AML-193 (cell line): ENCODE measurements around the gene DHX35.

ENCODE experiments used
- DNase-seq, 2 experiments: peaks; one replicate each; lab custom pipeline; 2025; lab: John Stamatoyannopoulos, UW

The DHX35 gene, protein sequence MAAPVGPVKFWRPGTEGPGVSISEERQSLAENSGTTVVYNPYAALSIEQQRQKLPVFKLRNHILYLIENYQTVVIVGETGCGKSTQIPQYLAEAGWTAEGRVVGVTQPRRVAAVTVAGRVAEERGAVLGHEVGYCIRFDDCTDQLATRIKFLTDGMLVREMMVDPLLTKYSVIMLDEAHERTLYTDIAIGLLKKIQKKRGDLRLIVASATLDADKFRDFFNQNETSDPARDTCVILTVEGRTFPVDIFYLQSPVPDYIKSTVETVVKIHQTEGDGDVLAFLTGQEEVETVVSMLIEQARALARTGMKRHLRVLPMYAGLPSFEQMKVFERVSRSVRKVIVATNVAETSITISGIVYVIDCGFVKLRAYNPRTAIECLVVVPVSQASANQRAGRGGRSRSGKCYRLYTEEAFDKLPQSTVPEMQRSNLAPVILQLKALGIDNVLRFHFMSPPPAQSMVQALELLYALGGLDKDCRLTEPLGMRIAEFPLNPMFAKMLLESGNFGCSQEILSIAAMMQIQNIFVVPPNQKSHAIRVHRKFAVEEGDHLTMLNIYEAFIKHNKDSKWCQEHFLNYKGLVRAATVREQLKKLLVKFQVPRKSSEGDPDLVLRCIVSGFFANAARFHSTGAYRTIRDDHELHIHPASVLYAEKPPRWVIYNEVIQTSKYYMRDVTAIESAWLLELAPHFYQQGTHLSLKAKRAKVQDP

DNA sequence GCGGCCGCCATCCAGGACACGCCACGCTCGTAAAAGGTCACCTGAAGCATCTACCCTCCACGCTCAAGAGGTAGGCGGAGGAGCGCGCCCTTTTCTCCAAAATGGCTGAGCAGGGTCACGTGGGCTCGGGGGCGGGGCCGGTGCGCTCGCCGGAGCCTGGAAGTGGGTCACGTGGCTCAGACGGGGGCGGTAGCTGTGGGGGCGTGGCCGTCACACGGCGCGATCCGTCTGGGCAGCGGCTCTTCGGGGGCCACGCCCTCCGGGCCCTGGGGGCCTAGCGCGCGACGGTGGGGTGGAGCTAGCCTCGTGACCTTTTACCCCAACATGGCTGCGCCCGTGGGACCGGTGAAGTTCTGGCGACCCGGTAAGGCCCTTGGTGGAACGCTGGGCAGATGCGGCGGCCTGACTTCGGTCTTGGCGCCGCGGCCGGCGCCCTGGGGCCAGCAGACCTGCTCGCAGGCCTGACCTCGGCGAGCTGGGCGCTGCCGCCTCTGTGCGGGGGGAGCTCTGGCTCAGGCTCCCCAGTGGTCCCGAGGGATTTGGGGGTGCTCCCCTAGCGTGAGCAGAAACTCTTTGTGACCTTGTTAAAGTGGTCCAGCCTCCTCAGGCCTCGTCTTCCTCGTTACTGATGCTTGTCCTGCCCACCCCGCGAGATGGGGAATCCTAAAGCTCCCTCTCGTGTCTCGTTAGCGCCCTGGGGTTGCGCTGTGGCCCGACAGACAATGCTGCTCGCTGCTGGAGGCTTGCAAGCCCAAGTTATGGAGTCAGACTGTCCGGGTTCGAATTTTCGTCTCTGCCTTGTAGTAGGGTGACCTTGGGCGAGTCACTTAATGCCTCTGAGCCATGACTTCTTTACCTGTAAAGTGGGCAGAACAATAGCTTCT, at the start of gene DHX35:
Gene DHX35, plus strand, starts transcription at position 301 of the 884 bp plus-strand sequence. Its CDS starts 24 bp downstream, at position 325.
- peak; percentile 89 to 92 for DNase-seq

DNA sequence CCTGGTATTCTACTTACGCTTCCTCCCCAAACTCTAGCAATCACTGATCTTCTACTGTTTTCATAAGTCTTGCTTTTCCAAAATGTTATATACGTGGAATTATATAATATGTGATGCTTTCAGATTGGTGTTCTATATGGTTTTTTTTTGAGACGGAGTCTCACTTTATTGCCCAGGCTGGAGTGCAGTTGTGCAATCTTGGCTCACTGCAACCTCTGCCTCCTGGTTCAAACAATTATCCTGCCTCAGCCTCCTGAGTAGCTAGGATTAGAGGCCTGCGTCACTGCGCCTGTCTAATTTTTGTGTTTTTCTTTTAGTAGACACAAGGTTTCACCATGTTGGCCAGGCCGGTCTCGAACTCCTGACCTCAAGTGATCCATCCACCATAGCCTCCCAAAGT, 46.8 kb upstream of the DHX35 start:
- DNase-seq: no peak

DNA sequence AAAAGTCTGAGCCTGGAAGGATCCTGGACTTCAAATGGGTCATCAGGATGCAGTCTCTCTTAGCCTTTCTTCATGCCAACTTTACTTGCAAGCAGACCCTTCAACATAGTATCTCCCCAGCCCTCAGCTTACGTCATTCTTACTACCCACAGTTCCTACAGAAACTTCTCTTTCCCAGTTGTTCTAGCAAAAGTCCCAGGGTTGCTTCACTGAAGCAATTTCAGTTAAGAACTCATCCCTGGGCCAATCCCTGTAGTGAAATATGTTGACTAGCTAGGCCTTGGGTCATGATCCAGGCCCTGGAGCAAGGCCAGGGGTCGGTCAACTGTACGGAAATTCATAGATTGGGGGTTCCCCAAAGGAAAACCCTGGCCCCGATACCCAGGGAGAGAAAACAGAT, 44.5 kb upstream of the DHX35 start:
- no peak for DNase-seq

DNA sequence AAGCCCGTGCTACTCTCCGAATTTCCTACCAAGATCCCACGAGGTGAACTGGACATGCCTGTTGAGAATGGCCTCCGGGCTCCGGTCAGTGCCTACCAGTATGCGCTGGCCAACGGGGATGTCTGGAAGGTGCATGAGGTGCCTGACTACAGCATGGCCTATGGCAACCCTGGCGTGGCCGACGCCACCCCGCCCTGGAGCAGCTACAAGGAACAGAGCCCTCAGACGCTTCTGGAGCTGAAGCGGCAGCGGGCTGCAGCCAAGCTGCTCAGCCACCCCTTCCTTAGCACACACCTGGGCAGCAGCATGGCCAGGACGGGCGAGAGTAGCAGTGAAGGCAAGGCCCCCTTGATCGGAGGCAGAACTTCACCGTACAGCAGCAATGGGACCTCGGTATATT, 44.0 kb upstream of the DHX35 start:
- DNase-seq: no peak

DNA sequence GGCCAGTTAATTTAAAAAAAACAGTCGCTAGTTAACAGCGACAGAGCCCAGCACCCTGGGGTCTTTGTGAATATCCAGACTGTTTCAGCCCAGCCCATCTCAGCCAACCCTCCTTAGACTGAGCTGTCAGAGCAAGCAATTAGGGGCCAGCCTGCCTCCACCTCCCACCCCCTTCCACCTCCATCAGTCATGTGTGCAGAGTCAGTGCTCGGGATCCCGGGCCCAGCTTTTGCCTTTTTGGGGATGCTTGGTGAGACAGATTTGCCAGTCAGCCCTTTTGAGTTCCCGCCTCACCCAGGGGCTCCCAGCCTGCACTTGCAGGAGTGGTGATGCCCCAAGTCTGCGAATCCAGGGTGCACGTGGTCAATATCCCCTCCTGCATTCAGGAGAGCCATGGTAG, 42.5 kb upstream of the DHX35 start:
- DNase-seq: no peak

DNA sequence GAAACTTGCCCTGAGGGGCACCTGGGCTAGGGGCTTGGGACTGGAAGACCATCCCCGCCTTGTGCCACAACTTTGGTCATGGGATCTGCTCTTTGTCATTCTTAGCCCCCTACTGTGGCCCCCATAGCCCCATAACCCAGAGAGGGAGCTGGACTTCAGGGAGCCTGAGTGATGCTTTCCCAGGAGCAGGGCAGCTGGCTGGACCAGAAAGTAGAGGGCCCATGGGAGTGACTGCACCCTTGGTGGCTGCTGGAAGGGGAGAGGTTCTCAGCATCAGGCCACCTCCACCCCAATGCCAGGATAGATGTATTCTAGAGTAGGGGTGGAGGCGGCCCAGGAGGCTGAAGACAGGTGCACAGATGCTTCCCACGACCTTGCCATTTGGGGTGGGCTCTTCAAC, 41.7 kb upstream of the DHX35 start:
- no peak for DNase-seq

DNA sequence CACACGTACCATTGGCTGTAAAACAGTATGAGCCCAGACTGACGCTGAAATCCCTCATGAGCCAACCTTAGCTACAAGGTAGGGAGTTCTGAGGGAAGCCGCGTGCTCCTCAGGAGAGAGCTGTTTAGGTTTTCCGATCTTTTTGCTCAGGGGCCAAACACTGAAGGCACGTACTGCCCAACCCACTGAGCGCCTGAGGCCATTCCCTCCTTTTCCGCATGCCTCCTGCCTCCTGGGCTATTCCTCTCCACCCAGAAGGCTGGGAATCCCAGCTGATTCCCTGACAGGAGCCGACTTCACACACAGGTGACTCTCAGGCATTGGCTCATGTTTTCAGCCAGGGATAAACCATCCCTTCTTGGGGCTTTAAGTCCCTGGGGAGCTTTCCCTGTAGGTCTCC, 41.3 kb upstream of the DHX35 start:
- no peak for DNase-seq

DNA sequence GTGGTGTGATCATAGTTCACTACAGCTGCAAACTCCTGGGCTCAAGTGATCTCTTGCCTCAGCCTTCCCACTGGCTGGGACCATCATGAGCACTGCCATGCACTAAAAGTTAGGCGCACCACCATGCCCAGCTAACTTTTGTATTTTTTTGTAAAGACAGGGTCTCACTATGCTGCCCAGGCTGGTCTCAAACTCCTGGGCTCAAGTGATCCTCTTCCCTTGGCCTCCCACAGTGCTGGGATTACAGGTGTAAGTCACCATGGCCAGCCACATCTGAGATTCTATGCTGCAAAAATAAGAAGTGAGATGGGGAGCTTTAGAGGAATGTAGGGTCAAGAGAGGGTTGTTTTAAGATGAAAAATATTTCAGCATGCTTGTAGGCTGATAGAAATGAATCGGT, 37.4 kb upstream of the DHX35 start:
- no peak for DNase-seq

DNA sequence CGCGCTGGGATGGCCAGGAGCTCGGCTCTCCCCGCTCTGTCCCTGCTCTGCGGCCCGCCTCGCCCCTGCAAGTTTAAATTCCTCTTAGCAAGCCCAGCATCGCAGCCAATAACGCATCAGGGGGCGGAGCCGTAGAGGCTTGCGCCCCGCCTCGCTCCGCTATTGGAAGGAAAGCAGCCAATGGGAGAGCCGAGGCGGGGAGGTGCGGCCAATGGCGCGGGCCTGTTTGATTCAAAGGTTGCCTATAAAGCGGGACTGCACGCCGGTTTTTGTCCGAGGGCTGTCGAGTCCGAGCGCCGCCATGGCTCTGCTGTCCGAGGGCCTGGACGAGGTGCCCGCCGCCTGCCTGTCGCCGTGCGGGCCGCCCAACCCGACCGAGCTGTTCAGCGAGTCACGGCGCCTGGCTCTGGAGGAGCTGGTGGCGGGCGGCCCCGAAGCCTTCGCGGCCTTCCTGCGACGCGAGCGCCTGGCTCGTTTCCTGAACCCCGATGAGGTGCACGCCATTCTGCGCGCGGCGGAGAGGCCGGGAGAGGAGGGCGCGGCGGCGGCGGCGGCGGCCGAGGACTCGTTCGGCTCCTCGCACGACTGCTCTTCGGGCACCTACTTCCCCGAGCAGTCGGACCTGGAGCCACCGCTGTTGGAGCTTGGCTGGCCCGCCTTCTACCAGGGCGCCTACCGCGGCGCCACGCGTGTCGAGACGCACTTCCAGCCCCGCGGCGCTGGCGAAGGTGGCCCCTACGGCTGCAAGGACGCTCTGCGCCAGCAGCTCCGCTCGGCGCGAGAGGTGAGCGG, 35.8 kb upstream of the DHX35 start, which contains the start of gene FAM83D:
Gene FAM83D, plus strand, starts transcription at position 276 of the 792 bp plus-strand sequence. Its CDS starts 26 bp downstream, at position 302.
- peak; percentile 96 to 97 for DNase-seq

DNA sequence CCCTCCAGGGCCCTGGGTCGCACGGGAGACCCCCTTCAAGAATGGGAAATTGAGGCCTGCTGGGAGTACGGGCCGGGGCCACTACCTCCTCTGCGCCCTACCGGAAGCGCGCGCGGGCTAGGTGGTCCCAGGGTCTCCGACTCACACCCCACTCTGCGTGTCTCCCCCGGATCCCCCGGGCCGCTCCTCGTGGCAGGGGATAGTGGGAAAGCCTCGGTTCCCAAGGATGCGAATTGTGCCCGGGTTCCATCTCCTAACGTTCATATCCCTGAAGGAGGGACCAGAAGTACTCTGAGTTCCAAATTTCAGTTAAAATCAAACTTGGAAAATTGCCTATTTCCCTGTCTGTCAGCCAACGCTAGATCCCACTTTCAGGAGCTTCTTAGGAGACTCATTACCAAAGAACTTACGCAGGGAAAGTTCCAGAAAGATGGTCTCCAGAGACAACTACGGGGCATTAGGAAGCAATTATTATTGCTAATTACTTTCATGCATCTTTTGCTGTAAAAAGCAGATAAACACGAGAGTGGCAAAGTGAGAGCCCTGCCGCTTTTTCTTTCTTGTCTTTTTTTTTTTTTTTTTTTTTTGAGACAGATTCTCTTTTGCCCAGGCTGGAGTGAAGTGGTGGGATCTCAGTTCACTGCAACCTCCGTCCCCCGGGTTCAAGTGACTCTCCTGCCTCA, 35.1 kb upstream of the DHX35 start:
- DNase-seq: no peak

DNA sequence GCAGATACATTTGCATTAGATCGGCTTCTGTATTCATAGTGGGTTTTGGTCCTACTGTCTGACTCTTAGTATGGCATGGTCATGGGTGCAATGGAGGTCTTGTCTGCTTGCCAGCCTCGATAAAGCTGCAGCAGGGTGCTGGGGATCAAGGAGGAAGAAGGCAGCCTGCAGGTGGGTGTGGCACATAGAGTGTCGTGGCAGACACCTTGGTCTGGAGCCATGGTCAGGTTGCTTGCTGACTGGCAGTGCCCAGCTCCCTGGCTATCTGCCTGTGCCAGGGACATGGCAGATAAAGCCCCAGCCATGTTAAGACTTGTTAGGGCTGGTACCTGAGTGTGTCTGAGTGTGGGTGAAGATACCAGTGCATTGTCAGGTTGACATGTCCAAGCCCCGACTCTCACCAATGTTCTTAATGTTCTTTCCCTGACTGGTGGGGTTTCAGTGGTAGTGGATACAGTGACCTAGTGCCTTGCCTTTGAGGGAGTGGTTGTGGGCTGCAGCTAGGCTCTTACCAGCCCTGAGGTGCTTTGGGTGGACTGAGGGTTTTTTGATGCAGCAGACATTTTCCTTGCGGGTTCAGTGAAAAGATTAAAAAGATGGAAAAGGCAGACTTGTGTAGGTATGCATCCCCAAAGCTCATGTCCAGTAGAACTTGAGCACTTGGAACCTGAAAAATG, 34.1 kb upstream of the DHX35 start:
- no peak for DNase-seq

DNA sequence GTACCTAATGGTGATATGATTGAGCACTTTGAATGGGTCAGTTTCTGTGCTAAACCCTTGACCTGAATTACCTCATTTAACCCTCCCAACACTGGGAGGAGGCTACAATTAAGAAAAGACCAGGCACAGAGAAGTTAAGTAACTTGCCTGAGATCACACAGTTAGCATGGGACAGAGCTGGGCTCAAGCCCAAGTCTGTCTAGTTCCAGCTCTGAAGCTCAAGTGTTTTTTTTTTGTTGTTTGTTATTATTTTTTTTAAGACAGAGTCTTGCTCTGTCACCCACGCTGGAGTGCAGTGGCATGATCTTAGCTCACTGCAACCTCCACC, 31.9 kb upstream of the DHX35 start:
- no peak for DNase-seq

DNA sequence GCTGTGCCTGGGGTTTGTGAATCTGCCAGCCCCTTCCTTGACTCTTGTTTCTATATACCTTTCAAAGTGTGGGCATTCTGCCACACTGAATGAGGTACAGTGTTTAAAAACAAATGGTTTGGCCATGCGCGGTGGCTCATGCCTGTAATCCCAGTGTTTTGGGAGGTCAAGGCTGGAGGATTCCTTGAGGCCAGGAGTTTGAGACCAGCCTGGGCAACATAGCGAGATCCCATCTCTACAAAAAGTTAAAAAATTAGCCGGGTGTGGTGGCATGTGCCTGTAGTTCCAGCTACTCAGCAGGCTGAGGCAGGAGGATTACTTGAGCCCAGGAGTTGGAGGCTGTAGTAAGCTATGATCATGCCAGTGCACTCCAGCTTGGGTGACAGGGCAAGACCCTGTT, 30.2 kb upstream of the DHX35 start:
- DNase-seq: no peak

DNA sequence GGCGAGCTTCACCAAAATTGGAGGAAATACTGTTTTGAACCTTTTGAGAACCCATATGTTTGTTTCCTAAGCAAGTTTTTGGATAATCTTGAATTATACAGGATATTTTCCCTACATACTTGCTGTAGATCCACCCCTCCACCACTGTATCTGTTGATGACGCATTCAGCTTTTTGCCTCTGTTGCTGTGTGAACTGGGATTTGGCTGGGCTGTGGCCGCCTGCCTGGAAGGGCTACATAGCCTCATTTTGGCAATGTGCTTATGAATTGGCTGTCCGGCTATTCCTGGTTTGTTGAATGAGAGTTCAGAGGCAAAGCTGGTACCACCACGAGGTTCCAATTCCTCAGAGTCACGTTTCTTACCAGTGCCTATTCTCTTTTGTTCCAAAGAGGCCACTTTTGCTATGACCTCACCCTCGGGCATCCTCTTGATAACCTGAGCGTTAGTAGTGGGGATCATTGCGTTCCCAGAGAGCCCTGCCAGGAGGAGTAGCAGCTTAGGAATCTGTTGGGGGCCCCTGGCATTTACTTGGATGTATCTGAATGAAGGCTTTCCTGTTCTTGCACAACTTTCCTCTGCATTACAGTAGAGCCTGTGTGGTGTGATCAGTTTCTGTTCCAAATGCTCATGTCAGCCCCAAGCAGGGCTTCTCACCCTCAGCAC, 29.6 kb upstream of the DHX35 start:
- peak; percentile 11 to 19 for DNase-seq

DNA sequence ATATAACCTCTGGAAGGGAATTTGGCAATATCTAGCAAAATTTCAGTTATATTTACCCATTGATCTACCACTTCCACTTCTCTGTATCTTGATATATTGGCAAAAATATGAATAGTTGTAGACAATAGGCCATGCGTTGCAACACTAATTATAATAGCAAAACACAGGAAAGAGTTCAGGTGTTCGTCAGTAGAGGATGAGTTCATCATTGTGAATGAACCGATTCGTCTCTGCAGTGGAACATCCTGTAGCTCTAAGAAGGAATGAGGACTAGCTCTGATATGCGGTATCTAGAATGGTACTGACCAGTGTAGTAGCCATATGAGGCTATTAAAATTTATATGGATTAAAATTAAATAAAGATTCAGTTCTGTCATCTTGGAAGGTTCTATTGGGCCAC, 27.6 kb upstream of the DHX35 start:
- DNase-seq: no peak

DNA sequence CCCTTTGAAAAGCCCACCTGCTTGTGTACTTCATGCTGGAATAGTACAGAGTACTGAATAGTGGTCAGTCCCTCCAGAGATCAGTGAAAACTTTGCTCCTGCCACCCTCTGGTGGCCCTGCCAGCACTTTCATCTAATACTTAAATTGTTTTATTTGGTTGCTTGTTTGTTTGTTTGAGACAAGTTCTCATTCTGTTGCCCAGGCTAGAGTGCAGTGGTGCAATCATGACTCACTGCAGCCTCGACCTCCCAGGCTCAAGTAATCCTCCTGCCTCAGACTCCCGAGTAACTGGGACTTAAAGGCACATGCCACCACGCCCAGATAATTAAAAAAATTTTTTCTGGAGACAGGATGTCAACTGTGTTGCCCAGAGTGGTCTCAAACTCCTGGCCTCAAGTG, 26.9 kb upstream of the DHX35 start:
- DNase-seq: peak in 1 of 2 experiments; percentile 13

DNA sequence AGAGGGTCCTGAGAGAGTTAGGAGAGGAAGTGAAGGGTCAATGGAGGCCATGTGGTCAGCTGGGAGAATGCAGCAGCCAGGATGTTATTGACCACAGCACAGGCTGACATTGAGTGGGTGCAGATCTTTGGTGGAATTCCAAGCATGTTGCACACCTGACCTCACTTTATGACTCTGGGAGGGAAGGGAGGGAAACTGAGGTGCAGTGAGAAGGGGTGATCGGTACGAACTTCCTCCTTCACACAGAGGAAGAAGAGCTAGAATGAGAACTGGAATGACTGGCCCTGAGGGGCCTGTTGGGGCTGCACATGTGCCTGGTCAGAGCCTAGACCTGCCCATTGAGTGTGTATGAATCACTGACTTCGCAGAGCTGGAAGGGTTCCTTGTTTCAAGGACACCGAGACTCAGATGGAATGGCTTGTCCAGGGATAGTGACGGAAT, 26.2 kb upstream of the DHX35 start:
- DNase-seq: no peak

DNA sequence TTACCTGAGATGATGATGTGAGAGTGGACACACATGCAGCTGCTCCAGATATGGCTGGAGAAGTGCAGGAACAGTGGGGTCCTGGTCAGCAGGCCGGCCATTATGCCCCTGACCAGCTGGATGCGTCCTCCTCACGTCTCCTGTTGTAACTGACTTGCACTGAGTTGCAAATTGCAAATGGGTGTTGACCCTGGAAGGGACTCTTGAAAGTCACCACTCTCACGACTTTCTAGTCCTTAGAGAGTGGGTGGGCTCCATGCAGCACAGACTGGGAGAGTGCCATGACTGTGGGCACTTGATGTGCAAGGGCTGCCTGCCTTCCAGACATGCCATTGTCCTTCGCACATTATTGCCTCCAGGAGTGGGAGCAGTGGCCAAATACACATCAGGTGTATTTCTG, 25.1 kb upstream of the DHX35 start:
- no peak for DNase-seq

DNA sequence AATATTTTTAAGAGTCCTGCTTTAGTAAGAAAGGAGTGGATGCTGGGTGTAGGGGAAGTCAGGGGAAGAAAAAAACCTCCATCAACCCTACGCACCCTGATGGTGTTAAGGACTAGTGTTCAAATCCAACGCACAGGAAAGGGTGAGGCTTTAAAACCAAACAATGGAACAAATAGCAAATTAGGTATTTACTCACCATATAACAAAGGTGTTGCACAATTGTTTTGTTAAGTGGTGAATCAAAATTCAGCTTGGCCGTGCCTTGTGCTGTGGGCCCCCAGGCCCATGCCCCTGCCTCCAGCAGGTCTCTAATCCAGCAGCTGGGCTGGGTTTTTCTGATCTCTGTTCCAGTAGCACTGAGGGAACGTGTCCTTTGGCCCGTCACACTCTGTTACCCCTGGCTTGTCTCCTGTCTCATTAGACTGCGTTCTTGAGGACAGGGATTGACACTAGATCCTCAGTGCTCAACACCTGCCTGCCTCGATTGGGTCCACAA, 24.1 kb upstream of the DHX35 start:
- no peak for DNase-seq

DNA sequence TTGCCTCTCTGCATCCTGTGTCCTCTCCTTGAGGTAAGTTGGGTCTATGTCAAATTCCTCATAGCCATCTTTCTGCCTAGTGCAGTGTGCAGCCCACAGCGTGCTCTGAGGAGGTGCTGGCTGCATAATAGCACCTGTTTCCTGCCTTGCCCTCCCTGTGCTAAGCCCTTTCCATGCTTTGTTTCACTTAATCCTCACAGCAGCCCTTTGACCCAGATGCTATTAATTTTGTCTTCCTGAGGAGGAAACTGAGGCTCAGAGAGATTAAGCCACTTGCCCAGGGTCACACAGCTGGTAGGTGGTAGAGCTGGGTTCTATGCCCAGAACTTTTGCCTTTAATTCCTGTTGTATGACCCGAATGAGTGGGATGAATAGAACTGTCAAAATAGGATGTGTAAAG, 22.5 kb upstream of the DHX35 start:
- no peak for DNase-seq
